Skeletal muscle cell (primary cell): Measurements from ENCODE around the gene IFT22.
"Not testable (repeated sequence)": the region's sequence is repeated elsewhere in the genome, so short reads cannot be mapped to it uniquely, and the experiment has no call there.

Source experiments
- DNase-seq: peaks from one replicate; pipeline ENCODE4 v3.0.0-alpha.2; 2010; ENCODE audit warnings: low read depth
- H3K4me3 ChIP-seq: 2 replicates; pipeline ENCODE4 v1.5.1; 2011; ENCODE audit warnings: low read depth, mild to moderate bottlenecking, control low read depth, low read length, moderate library complexity

Gene IFT22

GRCh38 chr7:101328159-101328558 lies 6.5 kb upstream of the IFT22 start:
- DNase-seq, result no peak
- no peak overlapping the region for H3K4me3 ChIP-seq

GRCh38 chr7:101319401-101319800 lies 2.2 kb downstream of the IFT22 start:
- no peak overlapping the region for H3K4me3 ChIP-seq
- DNase-seq, result no peak

- DNase-seq, result peak; percentile 7
These were observed 6.3 kb downstream of the IFT22 start for GRCh38 chr7:101315336-101315735.

GRCh38 chr7:101308245-101309085 lies 13.1 kb downstream of the IFT22 start:
- peak; percentile 10 for DNase-seq
- peak overlapping the region; percentile 59 for H3K4me3 ChIP-seq

More at GRCh38 chr7:101315336-101315735, 6.3 kb downstream of the IFT22 start:
- H3K4me3 ChIP-seq, result no peak overlapping the region

- H3K4me3 ChIP-seq, result no peak overlapping the region
- no peak for DNase-seq
These were observed 15.3 kb downstream of the IFT22 start for GRCh38 chr7:101306307-101306706.

GRCh38 chr7:101303102-101303701 lies 18.4 kb downstream of the IFT22 start:
- H3K4me3 ChIP-seq, result no peak overlapping the region
- no peak for DNase-seq

GRCh38 chr7:101302641-101303101 lies 18.9 kb downstream of the IFT22 start:
- H3K4me3 ChIP-seq, result no peak overlapping the region
- DNase-seq, result no peak

GRCh38 chr7:101300465-101301376 lies 20.9 kb downstream of the IFT22 start:
- no peak overlapping the region for H3K4me3 ChIP-seq
- no peak for DNase-seq

GRCh38 chr7:101299511-101300464 lies 21.8 kb downstream of the IFT22 start:
- H3K4me3 ChIP-seq, result no peak overlapping the region

GRCh38 chr7:101294832-101295121 lies 26.8 kb downstream of the IFT22 start:
- DNase-seq, result no peak

More at GRCh38 chr7:101299511-101300464, 21.8 kb downstream of the IFT22 start:
- no peak for DNase-seq

GRCh38 chr7:101294039-101294831 lies 27.4 kb downstream of the IFT22 start:
- H3K4me3 ChIP-seq, result no peak overlapping the region
- DNase-seq, result no peak

More at GRCh38 chr7:101294832-101295121, 26.8 kb downstream of the IFT22 start:
- H3K4me3 ChIP-seq, result no peak overlapping the region

GRCh38 chr7:101293069-101294021 lies 28.3 kb downstream of the IFT22 start:
- H3K4me3 ChIP-seq, DNase-seq: not testable (repeated sequence)

GRCh38 chr7:101292566-101292965 lies 29.0 kb downstream of the IFT22 start:
- not testable (repeated sequence) for DNase-seq, H3K4me3 ChIP-seq

- H3K4me3 ChIP-seq, DNase-seq: not testable (repeated sequence)
These were observed 31.2 kb downstream of the IFT22 start for GRCh38 chr7:101290186-101291037.

- DNase-seq, H3K4me3 ChIP-seq: not testable (repeated sequence)
These were observed 31.9 kb downstream of the IFT22 start for GRCh38 chr7:101289687-101290086.

- H3K4me3 ChIP-seq, result no peak overlapping the region
- DNase-seq, result no peak
These were observed 33.2 kb downstream of the IFT22 start for GRCh38 chr7:101288439-101288838.
